Activated CD4-positive, alpha-beta memory T cell treated with anti-CD3 and anti-CD28 coated beads, Interleukin-2, amount 10 ng/mL, durations not matched to agents 7 days and 5 days (primary cell): ENCODE data around the gene CTSL. TPM values are rescaled to one million over a fixed set of nuclear protein-coding genes. Genes with fewer than 3 reads are reported as not detected.

Experiments
- CTCF ChIA-PET: fragments of 350-600 bp; sonication (Branson Sonifier 250); formaldehyde crosslinking; loops from one replicate; lab custom pipeline; 2021; ENCODE audit warnings: antibody characterized with exemption, inconsistent platforms; lab: Charles Lee
- POLR2A ChIA-PET: fragments of 350-600 bp; sonication (Branson Sonifier 250); formaldehyde crosslinking; loops from one replicate; lab custom pipeline; 2021; ENCODE audit warnings: antibody characterized with exemption; lab: Charles Lee
- DNase-seq: peaks from one replicate; pipeline ENCODE4 v3.0.0-alpha.2; 2020
- H3K27ac Mint-ChIP-seq: one replicate; pipeline ENCODE4 v1.8.0; 2021; ENCODE audit warnings: mild to moderate bottlenecking, mixed read lengths
- H3K27me3 Mint-ChIP-seq: one replicate; pipeline ENCODE4 v1.8.0; 2021; ENCODE audit warnings: mixed read lengths
- H3K36me3 Mint-ChIP-seq: one replicate; pipeline ENCODE4 v1.8.0; 2021; ENCODE audit warnings: low read depth, mixed read lengths
- H3K4me1 Mint-ChIP-seq: one replicate; pipeline ENCODE4 v1.8.0; 2021; ENCODE audit warnings: mixed read lengths
- H3K4me3 Mint-ChIP-seq: one replicate; pipeline ENCODE4 v1.8.0; 2021; ENCODE audit warnings: mild to moderate bottlenecking, mixed read lengths
- H3K9me3 Mint-ChIP-seq: one replicate; pipeline ENCODE4 v1.8.0; 2021; ENCODE audit warnings: mixed read lengths
- total RNA-seq, 2 experiments: library from RNA; stranded (reverse); gene quantifications; one replicate each; pipeline ENCODE4 v1.2.3, GENCODE V29; 2021

CTSL gene
- total RNA-seq, result 10 to 100 TPM; 12.1 to 12.9 TPM

GRCh38 chr9:87725900-87726709 lies at the start of gene CTSL:
CTSL (plus strand) TSS chr9:87726119; CDS start chr9:87727604, 1,485 bp downstream.
- ChIA-PET POLR2A (interaction anchor here (0.9 kb wide), 1 partner anchor 17 kb away, joined by 3 read pairs; no protein-coding TSS in a partner anchor), CTCF (interaction anchor here (0.7 kb wide), 1 partner anchor 17 kb away, joined by 4 read pairs; no protein-coding TSS in a partner anchor)
- Mint-ChIP-seq H3K36me3 (peaks cover 6% of the 10 kb centered on the region), H3K27ac (no peak within 1 kb of the TSS), H3K9me3 (no peaks in the 10 kb centered on the region), H3K4me1 (peaks cover 20% of the 10 kb centered on the region), H3K4me3 (peak within 1 kb of the TSS; percentile 81), H3K27me3 (peaks cover 18% of the 10 kb centered on the region)
- DNase-seq, result peak; percentile 64

DNA sequence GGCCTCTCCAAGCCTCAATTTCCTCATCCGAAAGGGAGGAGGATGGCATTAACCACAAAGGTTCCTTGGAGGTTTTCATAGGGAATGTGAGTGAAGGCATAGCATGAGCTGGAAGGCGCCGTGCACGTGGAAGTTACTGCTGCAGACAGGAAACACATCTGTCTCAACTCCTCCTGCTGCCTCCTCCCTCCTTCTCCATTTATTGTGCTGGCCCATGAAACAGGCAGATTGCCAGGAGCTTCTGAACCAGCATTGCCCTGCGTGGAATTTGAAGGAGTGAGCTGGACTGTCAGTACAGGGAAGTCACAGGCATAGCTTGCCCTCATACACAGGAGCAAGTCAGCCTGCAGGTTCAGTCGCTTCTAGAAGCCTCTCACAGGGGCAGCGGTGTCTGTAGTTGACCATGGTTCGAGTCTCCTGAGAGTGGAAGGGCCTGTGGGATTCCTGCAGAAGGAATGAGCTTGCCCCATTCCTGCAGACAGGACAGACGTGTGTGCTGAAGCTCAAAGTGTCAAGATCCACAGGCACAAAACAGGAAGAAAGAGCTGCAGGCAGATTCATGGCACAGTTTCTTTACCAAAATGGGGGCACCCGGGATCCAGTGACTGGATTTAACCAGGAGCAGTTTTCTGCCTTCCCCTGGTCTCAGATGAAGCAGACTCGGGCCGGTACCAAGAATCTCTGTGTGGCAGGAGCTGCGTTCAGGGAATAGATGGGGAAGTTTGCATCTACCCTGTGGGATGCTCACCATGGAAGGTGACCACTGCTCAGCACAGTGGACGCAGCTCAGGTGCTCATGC lies 48.7 kb upstream of the CTSL start:
- POLR2A ChIA-PET, result no interaction called here
- H3K27ac Mint-ChIP-seq, result no peak overlapping the region
- no peak for DNase-seq
- H3K27me3 Mint-ChIP-seq, result peaks cover 2% of the 10 kb centered on the region
- CTCF ChIA-PET, result interaction anchor here (1.6 kb wide), 1 partner anchor 135 kb away, joined by 6 read pairs; no protein-coding TSS in a partner anchor
- H3K36me3 Mint-ChIP-seq, result no peaks in the 10 kb centered on the region
- H3K4me3 Mint-ChIP-seq, result no peak overlapping the region
- H3K9me3 Mint-ChIP-seq, result no peaks in the 10 kb centered on the region
- H3K4me1 Mint-ChIP-seq, result no peaks in the 10 kb centered on the region

DNA sequence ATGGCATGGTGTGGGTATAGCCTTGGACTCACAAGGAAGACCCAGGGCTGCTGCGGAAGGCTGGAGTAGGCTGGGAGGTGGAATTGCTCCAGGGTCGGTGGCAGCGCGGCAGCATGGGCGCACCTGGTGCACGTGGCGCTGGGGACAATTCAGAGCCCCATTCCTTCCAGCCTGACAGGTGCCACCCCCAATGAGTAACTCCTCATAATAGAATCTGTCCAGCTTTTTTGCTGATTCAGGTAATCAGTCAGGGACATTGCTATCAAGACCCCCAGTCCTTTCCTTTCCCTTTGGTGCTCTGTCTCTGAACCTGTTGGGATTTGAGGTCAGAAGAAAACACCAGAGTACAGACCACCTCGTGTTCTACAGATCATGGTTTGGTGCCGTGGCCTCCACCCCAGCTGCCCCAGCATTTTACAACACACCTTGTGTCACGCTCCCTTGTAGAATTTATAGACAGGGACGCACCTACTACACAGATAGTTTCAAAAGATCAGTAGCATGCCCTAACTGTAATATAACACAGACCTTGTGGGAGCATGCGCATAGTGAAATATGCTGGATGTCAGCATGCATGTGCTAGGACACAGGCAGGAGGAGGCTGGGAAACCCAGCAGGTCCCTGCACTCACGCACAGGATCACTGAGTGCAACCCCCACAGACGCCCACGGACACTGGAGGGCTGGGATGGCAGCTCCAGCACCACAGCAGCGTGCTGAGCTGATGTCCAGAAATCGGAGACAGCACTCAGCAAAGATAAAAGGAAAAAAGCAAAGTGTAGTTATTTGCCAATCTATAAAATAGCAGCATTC lies 47.9 kb upstream of the CTSL start:
- Mint-ChIP-seq H3K36me3 (no peaks in the 10 kb centered on the region), H3K4me3 (no peak overlapping the region), H3K4me1 (no peaks in the 10 kb centered on the region), H3K27me3 (peaks cover 2% of the 10 kb centered on the region), H3K27ac (no peak overlapping the region), H3K9me3 (no peaks in the 10 kb centered on the region)
- CTCF ChIA-PET, result interaction anchor here (1.6 kb wide), 1 partner anchor 134 kb away, joined by 6 read pairs; no protein-coding TSS in a partner anchor
- POLR2A ChIA-PET, result no interaction called here
- DNase-seq, result no peak

GRCh38 chr9:87678650-87679355 lies 47.1 kb upstream of the CTSL start:
- DNase-seq, result peak; percentile 28
- Mint-ChIP-seq H3K27ac (no peak overlapping the region), H3K4me1 (peaks cover 2% of the 10 kb centered on the region), H3K9me3 (no peaks in the 10 kb centered on the region), H3K27me3 (peaks cover 2% of the 10 kb centered on the region), H3K4me3 (no peak overlapping the region), H3K36me3 (no peaks in the 10 kb centered on the region)
- CTCF ChIA-PET, result interaction anchor here (1.6 kb wide), 1 partner anchor 133 kb away, joined by 6 read pairs; no protein-coding TSS in a partner anchor
- POLR2A ChIA-PET, result no interaction called here

DNA sequence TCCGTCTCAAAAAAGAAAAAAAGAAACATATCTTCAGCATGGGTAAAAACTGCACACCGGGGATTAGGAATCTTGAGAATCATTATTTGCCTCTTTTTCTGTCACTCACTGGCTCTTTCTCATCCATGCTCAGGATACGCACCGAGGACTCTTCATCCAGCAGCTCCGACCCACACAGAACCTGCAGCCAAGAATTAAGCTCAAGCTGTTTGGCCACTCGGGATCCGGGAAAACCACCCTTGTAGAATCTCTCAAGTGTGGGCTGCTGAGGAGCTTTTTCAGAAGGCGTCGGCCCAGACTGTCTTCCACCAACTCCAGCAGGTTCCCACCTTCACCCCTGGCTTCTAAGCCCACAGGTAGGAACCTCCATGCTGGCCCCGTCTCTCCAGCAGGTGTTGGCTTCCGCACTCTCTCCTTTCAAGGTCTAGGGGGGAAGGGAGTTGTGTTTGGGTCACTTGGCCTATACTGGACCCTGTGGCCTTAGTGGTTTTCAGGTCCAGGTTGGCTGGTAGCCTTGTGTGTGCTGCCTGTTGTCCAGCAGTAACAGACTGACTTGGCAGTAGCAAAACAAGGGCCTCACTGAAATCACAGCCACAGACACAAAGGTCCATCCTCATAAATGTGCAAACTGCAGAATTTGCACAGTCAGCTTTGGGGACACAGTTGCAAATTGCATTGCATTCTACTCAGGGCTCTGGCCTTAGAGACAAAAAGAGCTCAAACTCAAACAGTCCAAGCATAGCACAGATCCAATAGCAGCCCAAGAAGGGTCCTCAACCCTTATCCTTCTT lies 44.5 kb upstream of the CTSL start:
- no peak for DNase-seq
- Mint-ChIP-seq H3K9me3 (no peaks in the 10 kb centered on the region), H3K4me1 (peaks cover 17% of the 10 kb centered on the region), H3K27me3 (no peaks in the 10 kb centered on the region), H3K36me3 (no peaks in the 10 kb centered on the region), H3K4me3 (no peak overlapping the region), H3K27ac (no peak overlapping the region)
- ChIA-PET CTCF (interaction anchor here (0.6 to 1.2 kb wide), 2 partner anchors 9 to 689 kb away, joined by 3 to 4 read pairs; no protein-coding TSS in a partner anchor), POLR2A (no interaction called here)

DNA sequence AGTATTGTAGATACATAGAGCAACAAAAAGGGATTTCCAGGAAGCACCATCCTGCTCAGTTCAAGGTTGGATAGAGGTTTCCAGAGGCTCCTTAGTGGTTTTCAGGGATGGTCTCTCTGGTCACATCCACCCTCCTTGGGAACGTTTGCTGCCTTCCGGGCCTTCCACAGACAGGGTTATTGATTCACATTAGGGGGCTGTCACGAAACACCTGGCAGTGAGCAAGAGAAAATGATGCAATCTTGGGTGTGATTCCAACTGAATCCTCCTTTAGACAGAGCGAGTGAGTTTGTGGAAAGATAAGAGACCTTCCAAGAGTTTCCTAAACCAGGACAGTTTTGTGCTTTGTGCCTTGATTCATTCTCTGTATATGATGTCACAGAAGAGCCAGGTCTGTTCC lies 43.8 kb upstream of the CTSL start:
- CTCF ChIA-PET, result interaction anchor here (0.9 to 1.2 kb wide), 2 partner anchors 9 to 32 kb away, joined by 3 read pairs; no protein-coding TSS in a partner anchor
- H3K36me3 Mint-ChIP-seq, result no peaks in the 10 kb centered on the region
- no peaks in the 10 kb centered on the region for H3K27me3 Mint-ChIP-seq
- no peaks in the 10 kb centered on the region for H3K9me3 Mint-ChIP-seq
- no peak overlapping the region for H3K27ac Mint-ChIP-seq
- no peak overlapping the region for H3K4me3 Mint-ChIP-seq
- DNase-seq, result no peak
- POLR2A ChIA-PET, result no interaction called here
- peaks cover 18% of the 10 kb centered on the region for H3K4me1 Mint-ChIP-seq

GRCh38 chr9:87682618-87683017 lies 43.3 kb upstream of the CTSL start:
- Mint-ChIP-seq H3K9me3 (no peaks in the 10 kb centered on the region), H3K27me3 (no peaks in the 10 kb centered on the region), H3K4me3 (no peak overlapping the region), H3K36me3 (no peaks in the 10 kb centered on the region), H3K27ac (no peak overlapping the region), H3K4me1 (peaks cover 20% of the 10 kb centered on the region)
- ChIA-PET POLR2A (no interaction called here), CTCF (interaction anchor here (0.9 kb wide), 1 partner anchor 31 kb away, joined by 3 read pairs; no protein-coding TSS in a partner anchor)
- no peak for DNase-seq

GRCh38 chr9:87683751-87684626 lies 41.9 kb upstream of the CTSL start:
- no peak overlapping the region for H3K4me3 Mint-ChIP-seq

GRCh38 chr9:87684627-87685219 lies 41.2 kb upstream of the CTSL start:
- Mint-ChIP-seq H3K4me1 (peaks cover 20% of the 10 kb centered on the region), H3K27me3 (peaks cover 5% of the 10 kb centered on the region), H3K4me3 (no peak overlapping the region), H3K36me3 (no peaks in the 10 kb centered on the region), H3K27ac (no peak overlapping the region), H3K9me3 (no peaks in the 10 kb centered on the region)
- no peak for DNase-seq
- ChIA-PET POLR2A (no interaction called here), CTCF (interaction anchor here (0.7 to 2.0 kb wide), 3 partner anchors 29 to 128 kb away, joined by 3 to 4 read pairs (median 4); no protein-coding TSS in a partner anchor)

More at GRCh38 chr9:87683751-87684626, 41.9 kb upstream of the CTSL start:
- Mint-ChIP-seq H3K4me1 (peaks cover 20% of the 10 kb centered on the region), H3K27me3 (peaks cover 5% of the 10 kb centered on the region), H3K36me3 (no peaks in the 10 kb centered on the region), H3K27ac (no peak overlapping the region), H3K9me3 (no peaks in the 10 kb centered on the region)
- no peak for DNase-seq
- ChIA-PET CTCF (interaction anchor here (0.7 to 2.0 kb wide), 2 partner anchors 30 to 128 kb away, joined by 3 to 4 read pairs; no protein-coding TSS in a partner anchor), POLR2A (no interaction called here)

- H3K4me1 Mint-ChIP-seq, result peaks cover 20% of the 10 kb centered on the region
- H3K27me3 Mint-ChIP-seq, result peaks cover 5% of the 10 kb centered on the region
- ChIA-PET POLR2A (no interaction called here), CTCF (interaction anchor here (1.3 to 2.0 kb wide), 2 partner anchors 29 to 107 kb away, joined by 4 read pairs; no protein-coding TSS in a partner anchor)
- no peak overlapping the region for H3K27ac Mint-ChIP-seq
- H3K9me3 Mint-ChIP-seq, result no peaks in the 10 kb centered on the region
- no peaks in the 10 kb centered on the region for H3K36me3 Mint-ChIP-seq
- no peak for DNase-seq
- no peak overlapping the region for H3K4me3 Mint-ChIP-seq
These were observed 40.5 kb upstream of the CTSL start for GRCh38 chr9:87685441-87685840.
